OCI-LY3 (cell line): ENCODE measurements around the gene PRXL2B.

Experiments used
- H2AFZ ChIP-seq: fragments of 200-600, 300-600 bp; shearing (Covaris generic); 2 replicates; pipeline ENCODE4 v1.6.0; 2014; ENCODE audit warnings: antibody characterized with exemption, low read depth, low read length
- H3K27ac ChIP-seq: fragments of 200-600, 300-600 bp; sonication (generic); 2 replicates; pipeline ENCODE4 v1.5.1; 2014; ENCODE audit warnings: mild to moderate bottlenecking, low read length, moderate library complexity, mixed read lengths
- H3K27me3 ChIP-seq: fragments of 200-600, 300-600 bp; sonication (generic); 2 replicates; pipeline ENCODE4 v1.6.1; 2014; ENCODE audit warnings: low read depth, low read length, mixed read lengths
- H3K36me3 ChIP-seq: fragments of 200-600, 300-600 bp; sonication (generic); replicated peaks from 2 replicates; pipeline ENCODE3; 2014; ENCODE audit warnings: low read depth, low read length, mixed read lengths
- H3K4me1 ChIP-seq: fragments of 300-600, 200-600 bp; sonication (generic); 2 replicates; pipeline ENCODE4 v1.6.1; 2014; ENCODE audit warnings: low read length, mixed read lengths
- H3K4me2 ChIP-seq: fragments of 200-600, 300-600 bp; sonication (generic); 2 replicates; pipeline ENCODE4 v1.6.1; 2014; ENCODE audit warnings: low read length, mixed read lengths
- H3K4me3 ChIP-seq: fragments of 300-600, 200-600 bp; sonication (generic); 2 replicates; pipeline ENCODE4 v1.5.1; 2014; ENCODE audit warnings: antibody characterized with exemption, mild to moderate bottlenecking, low read length, moderate library complexity
- H3K79me2 ChIP-seq: fragments of 300-600, 200-600 bp; shearing (Covaris generic); 2 replicates; pipeline ENCODE4 v1.6.1; 2014; ENCODE audit warnings: mild to moderate bottlenecking, low read length, mixed read lengths
- H3K9ac ChIP-seq: fragments of 300-600, 200-600 bp; shearing (Covaris generic); 2 replicates; pipeline ENCODE4 v1.6.0; 2014; ENCODE audit warnings: mild to moderate bottlenecking, low read length, moderate library complexity
- H3K9me3 ChIP-seq: fragments of 200-600, 300-600 bp; shearing (Covaris generic); 2 replicates; pipeline ENCODE4 v1.6.1; 2014; ENCODE audit warnings: low read length, mixed read lengths; ENCODE audit not compliant: insufficient read depth
- H4K20me1 ChIP-seq: fragments of 200-600, 300-600 bp; sonication (generic); 2 replicates; pipeline ENCODE4 v1.6.1; 2016; ENCODE audit warnings: low read length, mixed read lengths; ENCODE audit not compliant: insufficient read depth
- EZH2phosphoT487 ChIP-seq: fragments of 200-600 bp; shearing (Covaris generic); IDR thresholded peaks from 2 replicates; pipeline ENCODE4 v1.6.1; 2018; ENCODE audit warnings: antibody characterized with exemption, mixed run types, low read depth
- TF ChIP-seq, protein P1 (sequence below): fragments of 200-600, 300-600 bp; sonication (generic); IDR thresholded peaks from 2 replicates; pipeline ENCODE4 v1.5.1; 2014; ENCODE audit warnings: antibody characterized with exemption, low read length, low read depth

Gene PRXL2B

DNA sequence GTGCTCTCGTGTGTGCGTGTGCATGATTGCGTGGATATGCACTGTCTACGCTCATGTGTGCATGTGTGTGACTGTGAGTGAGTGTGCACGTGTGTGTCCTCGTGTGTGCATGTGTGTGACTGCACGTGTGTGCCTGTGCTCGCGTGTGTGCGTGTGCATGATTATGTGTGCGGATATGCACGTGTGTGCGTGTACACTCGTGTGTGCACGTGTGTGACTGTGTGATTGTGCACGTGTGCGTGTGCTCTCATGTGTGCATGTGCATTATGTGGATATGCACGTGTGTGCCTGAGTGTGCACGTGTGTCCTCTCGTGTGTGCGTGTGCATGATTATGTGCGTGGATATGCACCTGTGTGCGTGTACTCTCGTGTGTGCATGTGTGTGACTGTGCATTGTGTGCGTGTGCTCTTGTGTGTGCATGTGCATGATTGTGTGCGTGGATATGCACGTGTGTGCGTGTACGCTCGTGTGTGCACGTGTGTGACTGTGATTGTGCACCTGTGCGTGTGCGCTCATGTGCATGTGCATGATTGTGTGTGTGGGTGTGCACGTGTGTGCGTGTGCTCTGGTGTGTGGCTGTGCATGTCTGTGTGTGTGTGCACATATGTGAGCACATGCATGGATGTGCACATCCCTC lies 44.0 kb downstream of the PRXL2B start:
- Histone ChIP-seq H3K27ac (no peak overlapping the region), H3K79me2 (no peaks in the 10 kb centered on the region), H3K4me1 (no peaks in the 10 kb centered on the region), H3K4me2 (no peak overlapping the region), H3K36me3 (no peaks in the 10 kb centered on the region), H4K20me1 (no peaks in the 10 kb centered on the region), H3K27me3 (no peaks in the 10 kb centered on the region), H3K9ac (no peak overlapping the region), H3K9me3 (no peaks in the 10 kb centered on the region), H2AFZ (no peak overlapping the region), H3K4me3 (no peak overlapping the region)
- TF ChIP-seq, protein P1, sequence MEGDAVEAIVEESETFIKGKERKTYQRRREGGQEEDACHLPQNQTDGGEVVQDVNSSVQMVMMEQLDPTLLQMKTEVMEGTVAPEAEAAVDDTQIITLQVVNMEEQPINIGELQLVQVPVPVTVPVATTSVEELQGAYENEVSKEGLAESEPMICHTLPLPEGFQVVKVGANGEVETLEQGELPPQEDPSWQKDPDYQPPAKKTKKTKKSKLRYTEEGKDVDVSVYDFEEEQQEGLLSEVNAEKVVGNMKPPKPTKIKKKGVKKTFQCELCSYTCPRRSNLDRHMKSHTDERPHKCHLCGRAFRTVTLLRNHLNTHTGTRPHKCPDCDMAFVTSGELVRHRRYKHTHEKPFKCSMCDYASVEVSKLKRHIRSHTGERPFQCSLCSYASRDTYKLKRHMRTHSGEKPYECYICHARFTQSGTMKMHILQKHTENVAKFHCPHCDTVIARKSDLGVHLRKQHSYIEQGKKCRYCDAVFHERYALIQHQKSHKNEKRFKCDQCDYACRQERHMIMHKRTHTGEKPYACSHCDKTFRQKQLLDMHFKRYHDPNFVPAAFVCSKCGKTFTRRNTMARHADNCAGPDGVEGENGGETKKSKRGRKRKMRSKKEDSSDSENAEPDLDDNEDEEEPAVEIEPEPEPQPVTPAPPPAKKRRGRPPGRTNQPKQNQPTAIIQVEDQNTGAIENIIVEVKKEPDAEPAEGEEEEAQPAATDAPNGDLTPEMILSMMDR: no peak
- no peak for TF ChIP-seq EZH2phosphoT487

DNA sequence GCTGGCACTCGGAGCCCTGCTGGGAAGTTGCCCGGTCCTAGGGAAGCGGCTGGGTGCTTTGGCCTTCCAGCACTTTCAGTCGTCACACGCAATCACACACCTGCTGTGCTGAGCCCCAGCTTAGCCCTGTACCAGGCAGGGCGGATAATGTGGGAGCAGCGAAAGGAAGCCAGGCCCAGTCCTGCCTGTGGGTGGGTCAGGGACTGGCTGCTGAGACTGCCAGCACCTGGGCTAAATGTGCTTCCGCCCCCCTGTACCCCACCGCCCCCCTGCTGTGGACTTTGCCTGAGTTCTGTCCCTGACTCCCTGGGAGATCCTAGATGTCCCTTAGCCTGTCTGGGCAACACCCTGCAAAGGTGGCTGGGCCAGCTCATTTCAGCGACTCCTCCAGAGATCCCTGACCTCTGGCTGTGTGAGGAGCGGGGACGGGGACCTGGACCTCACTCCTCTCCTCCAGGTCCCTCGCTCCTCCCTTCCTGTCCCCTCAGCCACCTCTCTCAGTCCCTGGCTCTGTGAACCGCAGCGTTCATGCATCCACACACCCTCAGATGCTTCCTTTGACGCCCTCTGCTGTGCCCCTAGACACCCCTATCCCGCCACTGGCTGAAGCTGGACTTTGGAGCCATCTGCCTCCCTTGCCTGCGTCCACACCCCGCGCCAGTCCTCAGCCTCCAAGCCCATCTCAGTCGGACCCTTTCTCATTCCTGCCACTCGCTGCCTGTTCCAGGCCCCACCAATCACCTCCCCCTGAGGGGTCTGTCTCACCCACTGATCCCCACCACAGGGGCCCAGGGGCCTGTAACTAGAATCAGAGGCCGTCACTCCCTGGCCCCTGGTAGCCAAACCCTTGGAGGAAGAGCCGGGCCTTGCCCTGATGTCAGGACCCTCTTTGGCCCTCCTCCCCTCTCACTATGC lies 44.8 kb downstream of the PRXL2B start:
- Histone ChIP-seq H3K4me2 (no peak overlapping the region), H3K4me3 (no peak overlapping the region), H3K4me1 (no peaks in the 10 kb centered on the region), H3K27me3 (no peaks in the 10 kb centered on the region), H2AFZ (no peak overlapping the region), H3K79me2 (no peaks in the 10 kb centered on the region), H3K36me3 (no peaks in the 10 kb centered on the region), H3K9ac (no peak overlapping the region), H3K9me3 (peaks cover 3% of the 10 kb centered on the region; the same call in 1 of the 2 replicates), H4K20me1 (no peaks in the 10 kb centered on the region), H3K27ac (no peak overlapping the region)
- TF ChIP-seq EZH2phosphoT487: no peak
- TF ChIP-seq, protein P1: no peak

DNA sequence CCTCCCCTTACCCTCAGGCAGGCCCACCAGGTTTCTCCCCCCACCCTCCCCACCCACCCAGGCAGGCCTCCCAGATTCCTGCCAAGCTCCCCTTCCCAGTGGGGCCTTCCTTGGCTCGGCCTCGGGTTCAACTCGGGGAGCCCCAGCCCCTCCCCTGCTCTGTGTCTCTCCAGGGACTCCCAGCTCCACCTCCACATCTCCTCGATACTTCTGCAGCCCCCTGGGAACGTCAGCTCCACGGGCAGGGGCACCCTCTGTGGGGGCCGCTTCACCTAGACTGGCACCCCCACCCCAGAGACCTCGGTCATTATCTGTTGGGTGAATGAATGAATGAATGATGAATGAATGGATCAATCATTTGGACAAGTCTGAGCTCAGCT lies 45.5 kb downstream of the PRXL2B start:
- Histone ChIP-seq H3K9ac (no peak overlapping the region), H3K27ac (no peak overlapping the region), H3K4me3 (no peak overlapping the region), H4K20me1 (no peaks in the 10 kb centered on the region), H3K36me3 (no peaks in the 10 kb centered on the region), H3K4me1 (no peaks in the 10 kb centered on the region), H2AFZ (no peak overlapping the region), H3K27me3 (no peaks in the 10 kb centered on the region), H3K9me3 (peaks cover 9% of the 10 kb centered on the region; the same call in 1 of the 2 replicates), H3K4me2 (no peak overlapping the region), H3K79me2 (no peaks in the 10 kb centered on the region)
- TF ChIP-seq EZH2phosphoT487: no peak
- TF ChIP-seq, protein P1: no peak
